EH (cell line): ENCODE data around the gene NAA40.
"Not testable (repeated sequence)": the region's sequence is repeated elsewhere in the genome, so short reads cannot be mapped to it uniquely, and the experiment has no call there.

Experiments
- DNase-seq: peaks from one replicate; pipeline ENCODE4 v3.0.0-alpha.2; 2015; ENCODE audit warnings: low read depth

Gene NAA40

DNA sequence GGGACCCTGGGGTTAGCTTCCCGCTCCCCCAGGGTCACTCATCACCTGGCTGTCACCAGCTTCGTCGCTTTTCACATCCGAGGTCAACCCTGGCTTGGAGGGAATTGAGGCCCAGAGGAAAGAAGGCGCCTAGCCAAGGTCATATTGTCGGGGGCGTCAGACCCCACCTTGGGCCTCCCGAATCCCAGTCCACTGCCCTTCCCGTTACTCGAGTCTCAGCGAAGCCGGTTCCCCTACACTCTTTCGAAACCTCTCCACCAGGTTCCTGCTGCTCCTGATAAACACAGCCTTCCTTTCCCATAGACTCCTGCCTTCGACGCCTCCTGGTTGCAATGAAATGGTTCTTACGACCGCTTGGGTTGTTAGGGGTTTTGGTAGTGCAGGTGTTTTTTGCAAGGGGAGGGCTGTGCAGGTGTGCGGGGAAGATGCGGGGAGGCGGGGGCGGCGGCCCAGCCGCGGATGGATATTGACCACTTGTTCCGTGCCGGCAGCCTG is 642 bp downstream of the NAA40 start:
- peak; percentile 29 for DNase-seq

- no peak for DNase-seq
These were observed 2.0 kb downstream of the NAA40 start for GRCh38 chr11:63940786-63941185.

DNA sequence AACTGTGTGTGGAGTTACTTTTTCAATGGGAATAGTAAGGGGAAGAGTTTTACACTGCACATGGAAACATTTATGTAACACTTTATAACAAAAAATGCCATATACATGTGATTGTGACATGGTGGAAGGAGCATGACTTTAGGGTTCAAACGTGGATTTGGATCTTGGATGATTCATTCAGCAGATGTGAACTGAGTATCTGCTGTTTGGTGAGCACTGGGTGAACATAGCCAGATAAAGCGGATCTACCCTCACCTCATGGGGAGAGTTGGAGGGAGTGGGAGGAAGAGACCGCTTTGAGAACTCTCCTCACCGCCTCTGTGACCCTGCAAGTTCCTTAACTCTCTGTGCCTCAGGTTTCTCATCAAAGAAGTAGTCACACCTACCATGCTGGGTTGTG is 3.1 kb downstream of the NAA40 start:
- DNase-seq, result no peak

DNA sequence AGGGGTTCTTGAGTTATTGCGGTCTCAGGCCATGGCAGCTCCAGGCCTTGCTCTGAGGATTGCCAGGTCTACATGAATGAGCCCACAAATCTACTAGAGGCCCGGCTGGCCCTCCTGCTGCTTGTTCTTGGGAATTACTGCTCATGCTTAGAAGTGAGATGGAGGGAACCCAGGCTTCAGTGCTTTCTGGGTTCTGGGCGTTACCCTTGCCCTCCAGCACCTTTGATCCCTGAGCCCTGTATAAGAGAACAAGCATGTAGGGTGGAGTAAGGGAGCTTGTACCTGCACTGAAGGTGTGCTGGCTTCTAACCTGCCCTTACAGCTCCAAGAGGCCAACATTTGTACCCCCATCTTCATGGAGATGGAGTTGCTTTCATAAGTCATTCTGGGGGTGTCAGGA is 4.0 kb downstream of the NAA40 start:
- no peak for DNase-seq

DNA sequence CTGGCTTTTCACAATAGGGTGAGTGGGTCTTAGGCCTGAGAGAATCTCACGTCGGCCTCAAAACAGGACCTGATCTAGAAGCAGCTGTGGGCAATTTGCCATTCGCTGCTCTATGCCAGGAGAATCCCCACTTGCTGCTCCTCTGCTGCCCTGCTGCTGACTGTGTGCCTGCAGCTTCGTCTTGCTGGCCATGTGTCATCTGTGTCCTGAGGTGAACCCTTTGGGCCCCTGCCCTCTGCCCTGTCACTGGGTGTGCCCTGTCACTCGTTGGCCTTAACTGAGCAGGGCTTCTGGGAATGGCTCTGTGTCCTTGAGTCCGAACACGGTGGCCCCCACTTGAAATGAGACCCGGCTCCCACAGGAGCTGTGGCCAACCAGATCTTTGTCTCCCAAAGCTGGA is 6.2 kb downstream of the NAA40 start:
- peak; percentile 33 for DNase-seq

DNA sequence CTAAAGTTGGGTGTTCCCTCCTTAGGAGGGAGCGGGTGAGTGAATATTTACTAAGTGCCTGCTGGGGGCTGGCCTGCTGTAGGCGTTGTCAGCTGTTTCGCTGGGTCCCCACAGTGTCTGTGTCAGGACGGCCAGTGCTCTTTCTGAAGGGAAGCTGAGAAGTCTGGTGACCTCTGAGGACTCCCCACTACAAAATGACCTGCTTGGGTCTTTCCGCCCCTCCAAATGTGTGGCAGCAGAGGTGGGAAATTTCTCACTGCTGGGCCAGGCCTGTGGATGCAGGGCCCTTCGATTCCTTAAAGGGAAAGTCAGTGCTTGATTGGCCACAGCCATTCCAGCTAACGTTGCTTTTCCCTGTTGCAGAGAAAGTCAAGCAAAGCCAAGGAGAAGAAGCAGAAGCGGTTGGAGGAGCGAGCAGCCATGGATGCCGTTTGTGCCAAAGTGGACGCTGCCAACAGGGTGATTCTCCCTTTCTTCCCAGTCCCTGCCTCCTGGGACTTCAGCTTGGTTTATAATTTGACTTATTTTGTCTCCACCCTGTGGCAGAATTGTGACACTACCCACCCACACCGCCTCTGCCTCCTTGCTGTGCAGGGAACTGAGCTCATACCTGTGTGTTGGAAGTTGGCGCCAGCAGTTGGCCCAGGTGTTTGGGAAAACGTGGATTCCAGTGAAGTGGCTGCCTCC is 6.8 kb downstream of the NAA40 start:
- DNase-seq, result peak; percentile 79

GRCh38 chr11:63951779-63952536 is 13.2 kb downstream of the NAA40 start:
- no peak for DNase-seq

- DNase-seq, result no peak
These were observed 13.8 kb downstream of the NAA40 start for GRCh38 chr11:63952570-63952969.

- DNase-seq, result no peak
These were observed 19.2 kb downstream of the NAA40 start for GRCh38 chr11:63958008-63958407.

DNA sequence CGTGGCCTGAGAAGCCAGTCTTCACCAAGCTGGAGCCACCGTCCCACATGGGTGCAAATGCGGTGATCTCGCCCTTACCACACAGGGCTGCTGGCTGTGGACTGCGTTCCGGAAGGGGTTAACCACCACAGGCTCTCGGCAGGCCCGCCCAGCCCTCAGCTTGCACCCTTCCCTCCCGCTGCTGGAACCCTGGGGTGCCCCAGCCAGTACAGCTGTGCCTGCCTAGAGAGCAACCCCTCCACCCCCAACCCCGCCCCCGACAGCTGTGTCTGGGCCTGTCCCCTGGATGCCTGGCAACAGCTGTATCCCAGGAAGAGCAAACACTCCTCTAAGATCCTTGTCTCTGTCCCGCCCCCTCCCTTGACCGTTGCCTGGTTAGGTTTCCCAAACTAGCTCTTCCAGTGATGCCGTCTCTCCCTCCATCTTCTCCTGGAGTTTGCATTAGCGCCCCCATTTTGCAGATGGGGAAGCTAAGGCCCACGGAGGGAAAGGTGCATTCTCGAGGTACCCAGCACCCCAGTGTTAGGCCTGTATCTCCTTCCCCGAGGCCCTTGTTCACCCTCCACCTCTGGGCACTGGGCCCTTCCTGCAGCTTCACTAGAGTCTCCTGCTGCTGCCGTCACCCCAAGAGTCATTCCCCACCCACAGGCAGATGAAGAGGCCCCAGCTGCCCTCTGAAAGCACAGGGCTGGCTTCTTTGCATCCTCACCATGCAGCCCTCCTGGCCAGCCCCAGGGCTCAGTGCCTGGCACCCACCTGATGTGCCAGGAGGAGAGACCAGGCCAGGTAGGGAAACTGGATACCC is 23.0 kb downstream of the NAA40 start:
- DNase-seq, result peak; percentile 38

GRCh38 chr11:63963895-63964294 is 25.1 kb downstream of the NAA40 start:
- DNase-seq, result not testable (repeated sequence)

GRCh38 chr11:63966444-63966843 is 27.6 kb downstream of the NAA40 start:
- no peak for DNase-seq

GRCh38 chr11:63969461-63969860 is 30.7 kb downstream of the NAA40 start:
- no peak for DNase-seq

- no peak for DNase-seq
These were observed 32.1 kb downstream of the NAA40 start for GRCh38 chr11:63970902-63971301.

DNA sequence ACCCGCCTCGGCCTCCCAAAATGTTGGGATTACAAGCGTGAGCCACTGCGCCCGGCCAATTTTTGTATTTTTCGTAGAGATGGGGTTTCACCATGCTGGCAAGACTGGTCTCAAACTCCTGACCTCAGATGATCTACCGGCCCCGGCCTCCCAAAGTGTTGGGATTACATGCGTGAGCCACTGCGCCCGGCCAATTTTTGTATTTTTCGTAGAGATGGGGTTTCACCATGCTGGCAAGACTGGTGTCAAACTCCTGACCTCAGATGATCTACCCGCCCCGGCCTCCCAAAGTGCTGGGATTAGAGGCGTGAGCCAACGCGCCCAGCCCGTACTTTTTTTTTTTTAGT is 35.1 kb downstream of the NAA40 start:
- not testable (repeated sequence) for DNase-seq

DNA sequence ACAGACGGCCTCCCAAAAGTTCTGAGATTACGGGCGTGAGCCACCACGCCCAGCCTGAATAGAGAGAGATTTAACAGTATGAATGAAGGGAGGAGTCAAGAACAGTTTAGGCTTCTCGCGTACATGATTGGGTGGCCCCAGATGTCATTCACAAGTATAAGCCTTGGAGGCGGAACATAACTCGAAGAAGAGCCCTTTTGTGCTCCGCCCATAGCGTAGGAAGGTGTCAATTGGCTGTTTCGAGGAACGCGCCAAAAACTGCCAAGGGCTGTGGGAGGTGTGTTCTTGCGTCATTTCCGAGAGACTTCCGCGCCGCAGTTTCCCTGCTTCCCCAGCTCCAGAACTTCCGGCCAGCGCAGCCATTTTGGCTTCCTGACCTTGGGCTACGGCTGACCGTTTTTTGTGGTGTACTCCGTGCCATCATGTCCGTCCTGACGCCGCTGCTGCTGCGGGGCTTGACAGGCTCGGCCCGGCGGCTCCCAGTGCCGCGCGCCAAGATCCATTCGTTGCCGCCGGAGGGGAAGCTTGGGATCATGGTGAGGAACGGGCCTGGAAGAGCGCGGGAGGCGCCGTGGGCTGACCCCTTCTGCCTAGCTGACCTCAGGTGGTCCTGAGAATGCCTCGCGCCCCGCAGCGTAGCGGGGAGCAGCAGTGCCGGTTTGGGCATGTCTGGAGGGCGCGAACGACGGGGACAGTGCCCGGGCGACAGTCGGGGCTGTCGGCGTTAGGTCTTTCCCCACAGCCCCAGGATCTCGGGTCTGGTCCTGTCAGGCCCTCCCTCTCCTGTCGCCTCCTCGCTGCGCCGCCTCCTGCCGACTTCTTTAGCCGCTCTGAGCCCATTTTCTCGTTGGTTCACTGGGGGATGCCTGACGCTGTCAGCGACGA is 35.7 kb downstream of the NAA40 start, which contains the start of gene COX8A:
TSS of gene COX8A (plus strand) at position 362 of the 885 bp plus-strand sequence. CDS start at position 423, 61 bp downstream.
- DNase-seq, result peak; percentile 100

DNA sequence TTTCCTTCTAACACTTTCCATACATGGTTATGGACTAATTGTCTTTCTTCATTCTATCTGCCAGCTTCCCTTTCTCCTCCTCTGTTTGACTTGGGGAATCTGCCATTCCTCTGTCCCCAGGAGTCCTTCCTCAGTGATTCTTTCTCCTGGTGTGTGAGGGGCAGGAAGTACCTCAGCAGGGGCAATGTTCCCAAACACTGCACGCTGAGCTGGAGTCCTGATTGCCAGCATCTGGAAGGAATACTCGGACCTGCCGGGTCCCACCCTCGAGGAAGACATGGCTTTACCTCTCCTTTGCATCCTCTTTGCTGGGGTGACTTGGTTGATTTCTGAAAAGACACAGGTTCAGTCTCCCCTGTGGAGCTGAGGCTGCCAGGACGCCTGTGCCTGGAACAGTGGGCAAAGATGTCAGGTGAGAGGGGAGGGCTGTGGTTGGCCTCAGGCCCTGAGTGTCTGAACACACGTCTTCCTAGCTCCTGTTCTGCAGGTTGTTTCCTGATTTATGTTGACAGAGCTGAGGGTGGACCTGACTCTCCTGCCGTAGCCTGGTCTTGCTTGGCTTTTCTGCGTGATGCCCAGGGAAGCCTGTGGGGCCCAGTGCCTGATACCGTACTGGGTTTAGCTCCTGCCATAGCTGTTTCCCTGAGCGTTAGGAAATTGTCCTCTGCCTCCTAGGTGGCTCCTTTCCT is 39.9 kb downstream of the NAA40 start:
- DNase-seq, result no peak

- no peak for DNase-seq
These were observed 40.6 kb downstream of the NAA40 start for GRCh38 chr11:63979426-63979825.

DNA sequence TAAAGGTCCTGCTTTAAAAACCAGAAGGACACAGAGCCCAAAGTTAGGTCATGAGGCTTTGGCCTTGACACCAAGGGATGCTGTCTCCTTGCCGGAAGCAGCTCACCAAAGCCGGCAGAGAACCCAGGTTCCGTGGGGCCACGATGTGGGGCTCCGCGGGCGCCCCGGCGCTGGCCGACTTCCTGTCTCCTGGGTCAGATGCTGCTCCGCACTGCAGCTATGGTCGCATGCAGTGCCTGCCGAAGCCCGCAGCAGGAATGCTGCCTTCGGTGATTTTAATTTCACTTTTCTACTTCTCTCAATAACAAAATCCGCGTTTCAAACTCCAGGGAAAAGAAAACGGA is 47.0 kb downstream of the NAA40 start:
- DNase-seq, result no peak

DNA sequence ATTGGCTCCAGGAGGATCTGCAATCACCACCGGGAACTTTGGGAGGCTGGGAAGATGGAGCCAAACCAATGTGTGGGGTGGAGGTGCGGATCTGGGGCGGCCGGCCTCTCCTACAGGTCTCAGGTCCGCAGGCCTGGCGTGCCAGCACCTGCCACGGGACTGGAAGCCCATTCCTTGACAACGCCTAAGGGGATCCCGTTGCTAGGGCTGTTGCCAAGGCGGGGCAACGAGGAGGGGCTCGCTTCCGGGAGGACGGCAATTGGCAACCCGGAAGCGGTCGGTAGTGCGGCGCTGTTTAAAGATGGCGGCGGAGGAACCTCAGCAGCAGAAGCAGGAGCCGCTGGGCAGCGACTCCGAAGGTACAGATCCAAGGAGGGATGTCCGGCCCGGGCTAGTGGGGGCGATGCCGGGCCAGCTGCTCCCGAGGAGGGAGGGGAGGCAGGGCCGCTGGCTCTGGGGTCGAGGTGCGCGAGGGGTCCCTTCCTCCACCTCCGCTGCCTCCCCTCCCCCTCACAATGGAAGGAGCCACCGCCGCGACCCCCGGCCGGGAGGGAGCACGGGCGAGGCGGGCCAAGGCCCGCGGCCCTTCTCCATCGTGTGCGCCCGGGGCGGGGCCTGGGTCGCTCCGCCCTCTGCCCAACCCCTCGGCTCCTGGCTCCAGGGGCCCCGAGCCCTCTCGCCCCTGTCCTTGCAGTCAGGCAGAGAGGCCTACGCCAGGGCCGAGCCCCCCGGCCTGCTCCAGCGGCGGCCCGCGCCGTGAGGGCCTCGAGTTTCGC is 47.5 kb downstream of the NAA40 start, which contains the start of gene OTUB1:
TSS of gene OTUB1 (plus strand) at position 283 of the 776 bp plus-strand sequence. CDS start at position 302, 19 bp downstream.
- peak; percentile 92 for DNase-seq
